ENCODE data around the gene RBM25.
"Not testable (repeated sequence)": the region's sequence is repeated elsewhere in the genome, so short reads cannot be mapped to it uniquely, and the experiment has no call there.

Gene RBM25

DNA sequence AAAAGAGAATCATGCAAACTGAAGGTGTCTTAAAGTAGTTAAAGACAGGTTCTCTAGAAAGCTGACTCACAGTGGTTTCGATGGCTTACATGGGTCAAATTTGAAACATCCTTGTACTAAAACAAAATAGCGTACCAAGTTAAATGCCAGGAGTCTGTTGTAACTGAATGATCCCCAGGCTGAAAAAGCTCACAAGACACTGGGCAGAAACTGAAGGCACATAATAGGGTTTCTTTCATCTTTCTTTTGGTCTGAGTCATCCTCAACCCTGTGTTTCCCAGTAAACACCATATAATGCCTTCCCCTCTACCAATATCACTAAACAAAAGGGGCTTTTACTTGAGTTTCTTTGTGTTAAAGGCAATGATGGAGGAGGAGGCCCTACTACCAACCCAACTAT, 44.2 kb upstream of the RBM25 start:
- H3K4me3 ChIP-seq (ENCODE audit: low read depth, low read length), result no peak overlapping the region
- ChIA-PET POLR2A (no interaction called here), CTCF (no interaction called here)
- H3K4me1 ChIP-seq (ENCODE audit: control insufficient read depth, insufficient read depth, low read length), result no peaks in the 10 kb centered on the region
- TF ChIP-seq KLF7 (tag by site-specific recombination; IDR thresholded peaks at IDR 0.05; ENCODE audit: borderline replicate concordance) (no peak), ZNF140 (tag by site-specific recombination; IDR thresholded peaks at IDR 0.05) (no peak), ZBTB48 (tag by site-specific recombination; IDR thresholded peaks at IDR 0.05) (no peak), ZNF785 (tag by site-specific recombination; IDR thresholded peaks at IDR 0.05) (no peak)
- TF ChIP-seq, protein P1, sequence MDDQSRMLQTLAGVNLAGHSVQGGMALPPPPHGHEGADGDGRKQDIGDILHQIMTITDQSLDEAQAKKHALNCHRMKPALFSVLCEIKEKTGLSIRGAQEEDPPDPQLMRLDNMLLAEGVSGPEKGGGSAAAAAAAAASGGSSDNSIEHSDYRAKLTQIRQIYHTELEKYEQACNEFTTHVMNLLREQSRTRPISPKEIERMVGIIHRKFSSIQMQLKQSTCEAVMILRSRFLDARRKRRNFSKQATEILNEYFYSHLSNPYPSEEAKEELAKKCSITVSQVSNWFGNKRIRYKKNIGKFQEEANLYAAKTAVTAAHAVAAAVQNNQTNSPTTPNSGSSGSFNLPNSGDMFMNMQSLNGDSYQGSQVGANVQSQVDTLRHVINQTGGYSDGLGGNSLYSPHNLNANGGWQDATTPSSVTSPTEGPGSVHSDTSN (CRISPR knock-in tag; IDR thresholded peaks at IDR 0.05), result no peak
- TF ChIP-seq, protein P2, sequence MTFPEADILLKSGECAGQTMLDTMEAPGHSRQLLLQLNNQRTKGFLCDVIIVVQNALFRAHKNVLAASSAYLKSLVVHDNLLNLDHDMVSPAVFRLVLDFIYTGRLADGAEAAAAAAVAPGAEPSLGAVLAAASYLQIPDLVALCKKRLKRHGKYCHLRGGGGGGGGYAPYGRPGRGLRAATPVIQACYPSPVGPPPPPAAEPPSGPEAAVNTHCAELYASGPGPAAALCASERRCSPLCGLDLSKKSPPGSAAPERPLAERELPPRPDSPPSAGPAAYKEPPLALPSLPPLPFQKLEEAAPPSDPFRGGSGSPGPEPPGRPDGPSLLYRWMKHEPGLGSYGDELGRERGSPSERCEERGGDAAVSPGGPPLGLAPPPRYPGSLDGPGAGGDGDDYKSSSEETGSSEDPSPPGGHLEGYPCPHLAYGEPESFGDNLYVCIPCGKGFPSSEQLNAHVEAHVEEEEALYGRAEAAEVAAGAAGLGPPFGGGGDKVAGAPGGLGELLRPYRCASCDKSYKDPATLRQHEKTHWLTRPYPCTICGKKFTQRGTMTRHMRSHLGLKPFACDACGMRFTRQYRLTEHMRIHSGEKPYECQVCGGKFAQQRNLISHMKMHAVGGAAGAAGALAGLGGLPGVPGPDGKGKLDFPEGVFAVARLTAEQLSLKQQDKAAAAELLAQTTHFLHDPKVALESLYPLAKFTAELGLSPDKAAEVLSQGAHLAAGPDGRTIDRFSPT (tag by site-specific recombination; IDR thresholded peaks at IDR 0.05), result no peak
- peaks cover 10 to 27% of the 10 kb centered on the region in 2 experiments for H3K36me3 ChIP-seq (ENCODE audit: control insufficient read depth in 2 of 2, insufficient read depth in 1 of 2, low read length in 2 of 2)
- H3K27ac ChIP-seq (ENCODE audit: extremely low read depth, low read depth, low read length), result no peak overlapping the region
- H3K9me3 ChIP-seq (ENCODE audit: control insufficient read depth, insufficient read depth, low read depth, low read length), result no peaks in the 10 kb centered on the region

DNA sequence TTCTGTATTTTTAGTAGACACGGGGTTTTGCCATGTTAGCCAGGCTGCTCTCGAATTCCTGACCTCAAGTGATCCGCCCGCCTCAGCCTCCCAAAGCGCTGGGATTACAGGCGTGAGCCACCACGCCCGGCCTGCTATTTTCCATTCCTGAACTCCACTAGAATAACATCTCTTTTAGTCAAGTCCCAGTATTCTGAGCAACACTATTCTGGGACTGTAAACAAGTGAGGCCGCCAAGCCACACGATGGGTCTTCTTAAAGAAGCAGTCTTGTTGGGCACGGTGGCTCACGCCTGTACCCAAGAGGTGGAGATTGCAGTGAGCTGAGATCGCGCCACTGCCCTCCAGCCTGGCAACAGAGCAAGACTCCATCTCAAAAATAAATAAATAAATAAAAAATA, 42.8 kb upstream of the RBM25 start:
- H3K4me1 ChIP-seq (ENCODE audit: control insufficient read depth, insufficient read depth, low read length); H3K9me3 ChIP-seq (ENCODE audit: control insufficient read depth, insufficient read depth, low read depth, low read length); H3K27ac ChIP-seq (ENCODE audit: extremely low read depth, low read depth, low read length); H3K4me3 ChIP-seq (ENCODE audit: low read depth, low read length); POLR2A ChIA-PET: not testable (repeated sequence)
- CTCF ChIA-PET, result interaction anchor here (0.9 kb wide), 1 partner anchor 9 kb away, joined by 3 read pairs; no protein-coding TSS in a partner anchor
- H3K36me3 ChIP-seq (ENCODE audit: control insufficient read depth in 2 of 2, insufficient read depth in 1 of 2, low read length in 2 of 2), result peaks cover 12 to 30% of the 10 kb centered on the region in 2 experiments

- H3K4me3 ChIP-seq (ENCODE audit: low read depth, low read length); H3K27ac ChIP-seq (ENCODE audit: extremely low read depth, low read depth, low read length); H3K9me3 ChIP-seq (ENCODE audit: control insufficient read depth, insufficient read depth, low read depth, low read length); POLR2A ChIA-PET; H3K4me1 ChIP-seq (ENCODE audit: control insufficient read depth, insufficient read depth, low read length): not testable (repeated sequence)
- CTCF ChIA-PET, result interaction anchor here (0.9 kb wide), 1 partner anchor 10 kb away, joined by 3 read pairs; no protein-coding TSS in a partner anchor
- peaks cover 12 to 31% of the 10 kb centered on the region in 2 experiments for H3K36me3 ChIP-seq (ENCODE audit: control insufficient read depth in 2 of 2, insufficient read depth in 1 of 2, low read length in 2 of 2)
These were observed 42.3 kb upstream of the RBM25 start for GRCh38 chr14:73016011-73016410.

DNA sequence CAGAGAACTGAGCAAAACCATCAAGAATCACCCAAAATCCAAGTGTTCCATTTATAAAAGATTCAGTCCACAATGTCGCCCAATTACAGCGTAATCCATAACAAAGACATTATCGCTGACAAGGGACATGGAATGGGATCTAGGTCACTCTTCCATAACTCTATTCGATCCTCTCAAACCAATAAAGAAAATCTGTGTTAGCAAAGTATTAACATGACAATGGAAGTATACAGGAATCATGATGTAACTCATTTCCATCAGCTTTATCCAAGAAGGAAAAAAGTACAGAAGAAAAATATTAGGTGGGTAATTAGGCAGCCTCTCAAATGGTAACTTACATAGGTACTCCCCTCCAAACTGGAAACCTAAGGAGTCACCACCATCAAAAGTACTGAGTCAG, 36.3 kb upstream of the RBM25 start:
- Histone ChIP-seq H3K27ac (ENCODE audit: extremely low read depth, low read depth, low read length) (no peak overlapping the region), H3K4me3 (ENCODE audit: low read depth, low read length) (no peak overlapping the region), H3K36me3 (ENCODE audit: control insufficient read depth in 2 of 2, insufficient read depth in 1 of 2, low read length in 2 of 2) (peaks cover 12 to 48% of the 10 kb centered on the region in 2 experiments), H3K9me3 (ENCODE audit: control insufficient read depth, insufficient read depth, low read depth, low read length) (no peaks in the 10 kb centered on the region), H3K4me1 (ENCODE audit: control insufficient read depth, insufficient read depth, low read length) (peaks cover 4% of the 10 kb centered on the region; the same call in 1 of the 2 replicates)
- no peak for TF ChIP-seq ZNF791 (tag by site-specific recombination; IDR thresholded peaks at IDR 0.05)
- no peak for TF ChIP-seq ZNF521 (tag by site-specific recombination; IDR thresholded peaks at IDR 0.05)
- no peak for TF ChIP-seq INSM2 (tag by site-specific recombination; IDR thresholded peaks at IDR 0.05)
- no peak for TF ChIP-seq OVOL3 (tag by site-specific recombination; IDR thresholded peaks at IDR 0.05)
- no peak for TF ChIP-seq ZBTB6 (tag by site-specific recombination; IDR thresholded peaks at IDR 0.05)
- TF ChIP-seq ZNF391 (tag by site-specific recombination; IDR thresholded peaks at IDR 0.05; ENCODE audit: borderline replicate concordance, low read depth), result no peak
- TF ChIP-seq ZNF23 (tag by site-specific recombination; IDR thresholded peaks at IDR 0.05; ENCODE audit: borderline replicate concordance), result no peak
- no peak for TF ChIP-seq ZBTB7A (tag by site-specific recombination; IDR thresholded peaks at IDR 0.05; ENCODE audit: low read depth)
- no peak for TF ChIP-seq KLF8 (tag by site-specific recombination; IDR thresholded peaks at IDR 0.05)
- TF ChIP-seq ZNF654 (tag by site-specific recombination; IDR thresholded peaks at IDR 0.05; ENCODE audit: low read depth), result no peak
- POLR2A ChIA-PET, result no interaction called here
- CTCF ChIA-PET, result no interaction called here

All from HEK293 (cell line).